NOMO-1 treated with dmso at 0.1 percent for 144 hours (cell line): ENCODE measurements around the gene LCE2A.
"Not testable (repeated sequence)": the region's sequence is repeated elsewhere in the genome, so short reads cannot be mapped to it uniquely, and the experiment has no call there.

Experiments
- DNase-seq: peaks from one replicate; lab custom pipeline; 2025; ENCODE audit not compliant: unreplicated experiment; lab: John Stamatoyannopoulos, UW

Gene LCE2A

GRCh38 chr1:152697701-152698600 is at the start of gene LCE2A:
Gene LCE2A (plus strand): TSS chr1:152698345. CDS start chr1:152698902, 557 bp downstream.
- DNase-seq, result no peak

GRCh38 chr1:152654110-152654509 is 44.0 kb upstream of the LCE2A start:
- DNase-seq, result peak; percentile 20

GRCh38 chr1:152656459-152656858 is 41.7 kb upstream of the LCE2A start:
- DNase-seq, result no peak

GRCh38 chr1:152657677-152658076 is 40.5 kb upstream of the LCE2A start:
- no peak for DNase-seq

GRCh38 chr1:152658649-152659048 is 39.5 kb upstream of the LCE2A start:
- no peak for DNase-seq

GRCh38 chr1:152663098-152663497 is 35.0 kb upstream of the LCE2A start, which contains the start of gene LCE2D:
Gene LCE2D (plus strand): TSS chr1:152663380. CDS start chr1:152664106, 726 bp downstream.
- no peak for DNase-seq

GRCh38 chr1:152666171-152666570 is 32.0 kb upstream of the LCE2A start:
- not testable (repeated sequence) for DNase-seq

GRCh38 chr1:152667648-152668047 is 30.5 kb upstream of the LCE2A start:
- no peak for DNase-seq

GRCh38 chr1:152673016-152673415 is 25.1 kb upstream of the LCE2A start:
- no peak for DNase-seq

- not testable (repeated sequence) for DNase-seq
Observed at GRCh38 chr1:152674983-152675382, 23.2 kb upstream of the LCE2A start, which contains the start of gene LCE2C. Gene LCE2C (plus strand): TSS chr1:152675279. CDS start chr1:152676016, 737 bp downstream.

GRCh38 chr1:152679459-152679858 is 18.7 kb upstream of the LCE2A start:
- DNase-seq, result no peak

- DNase-seq, result no peak
Observed at GRCh38 chr1:152681616-152682015, 16.5 kb upstream of the LCE2A start.

GRCh38 chr1:152683846-152684245 is 14.3 kb upstream of the LCE2A start:
- DNase-seq, result no peak

GRCh38 chr1:152685823-152686222 is 12.3 kb upstream of the LCE2A start, which contains the start of gene LCE2B:
Gene LCE2B (plus strand): TSS chr1:152686123. CDS start chr1:152686844, 721 bp downstream.
- not testable (repeated sequence) for DNase-seq

- DNase-seq, result no peak
Observed at GRCh38 chr1:152699746-152700145, 1.6 kb downstream of the LCE2A start.

- no peak for DNase-seq
Observed at GRCh38 chr1:152707860-152708259, 9.7 kb downstream of the LCE2A start, which contains the start of gene LCE4A. Gene LCE4A (plus strand): TSS chr1:152708160. CDS start chr1:152709076, 916 bp downstream.

GRCh38 chr1:152718238-152718637 is 20.1 kb downstream of the LCE2A start:
- no peak for DNase-seq

- DNase-seq, result no peak
Observed at GRCh38 chr1:152725261-152725660, 27.1 kb downstream of the LCE2A start.

- no peak for DNase-seq
Observed at GRCh38 chr1:152728986-152729385, 30.8 kb downstream of the LCE2A start.

GRCh38 chr1:152735648-152736047 is 37.5 kb downstream of the LCE2A start:
- DNase-seq, result no peak

- no peak for DNase-seq
Observed at GRCh38 chr1:152737997-152738396, 39.9 kb downstream of the LCE2A start.

GRCh38 chr1:152739841-152740240 is 41.7 kb downstream of the LCE2A start:
- DNase-seq, result no peak
